Neural crest cell (in vitro differentiated cells): Measurements from ENCODE around the gene MAP2K4. TPM values are rescaled to one million over a fixed set of nuclear protein-coding genes. Genes with fewer than 3 reads are reported as not detected.
A peak's percentile ranks its signal among the peaks of the same experiment; 100 is the strongest.

Experiments used
- DNase-seq: peaks from one replicate; pipeline ENCODE4 v3.0.0; 2021; ENCODE audit warnings: low read depth, mixed read lengths, low spot score
- H3K27ac Mint-ChIP-seq: one replicate; pipeline ENCODE4 v1.8.0; 2021; ENCODE audit warnings: mild to moderate bottlenecking, mixed read lengths; ENCODE audit not compliant: unreplicated experiment
- H3K27me3 Mint-ChIP-seq: 2 replicates; pipeline ENCODE4 v1.8.0; 2021; ENCODE audit warnings: low read depth, mild to moderate bottlenecking, mixed read lengths
- H3K36me3 Mint-ChIP-seq: 2 replicates; pipeline ENCODE4 v1.8.0; 2021; ENCODE audit warnings: low read depth, mild to moderate bottlenecking, mixed read lengths
- H3K4me1 Mint-ChIP-seq: 2 replicates; pipeline ENCODE4 v1.8.0; 2021; ENCODE audit warnings: mixed read lengths
- H3K4me3 Mint-ChIP-seq: one replicate; pipeline ENCODE4 v1.8.0; 2021; ENCODE audit warnings: mild to moderate bottlenecking, mixed read lengths
- H3K9me3 Mint-ChIP-seq: 2 replicates; pipeline ENCODE4 v1.8.0; 2021; ENCODE audit warnings: mixed read lengths
- CTCF ChIP-seq: fragments of 200-600 bp; sonication (generic); conservative IDR thresholded peaks from 2 replicates; pipeline ENCODE4 v1.5.0; 2021; ENCODE audit warnings: antibody characterized with exemption, mild to moderate bottlenecking
- total RNA-seq: library from RNA; stranded (reverse); gene quantifications from 2 replicates; pipeline ENCODE4 v1.2.1, GENCODE V29; 2021

Gene MAP2K4
- total RNA-seq, 1 donor from 2014 or later, result 47.5 TPM

DNA sequence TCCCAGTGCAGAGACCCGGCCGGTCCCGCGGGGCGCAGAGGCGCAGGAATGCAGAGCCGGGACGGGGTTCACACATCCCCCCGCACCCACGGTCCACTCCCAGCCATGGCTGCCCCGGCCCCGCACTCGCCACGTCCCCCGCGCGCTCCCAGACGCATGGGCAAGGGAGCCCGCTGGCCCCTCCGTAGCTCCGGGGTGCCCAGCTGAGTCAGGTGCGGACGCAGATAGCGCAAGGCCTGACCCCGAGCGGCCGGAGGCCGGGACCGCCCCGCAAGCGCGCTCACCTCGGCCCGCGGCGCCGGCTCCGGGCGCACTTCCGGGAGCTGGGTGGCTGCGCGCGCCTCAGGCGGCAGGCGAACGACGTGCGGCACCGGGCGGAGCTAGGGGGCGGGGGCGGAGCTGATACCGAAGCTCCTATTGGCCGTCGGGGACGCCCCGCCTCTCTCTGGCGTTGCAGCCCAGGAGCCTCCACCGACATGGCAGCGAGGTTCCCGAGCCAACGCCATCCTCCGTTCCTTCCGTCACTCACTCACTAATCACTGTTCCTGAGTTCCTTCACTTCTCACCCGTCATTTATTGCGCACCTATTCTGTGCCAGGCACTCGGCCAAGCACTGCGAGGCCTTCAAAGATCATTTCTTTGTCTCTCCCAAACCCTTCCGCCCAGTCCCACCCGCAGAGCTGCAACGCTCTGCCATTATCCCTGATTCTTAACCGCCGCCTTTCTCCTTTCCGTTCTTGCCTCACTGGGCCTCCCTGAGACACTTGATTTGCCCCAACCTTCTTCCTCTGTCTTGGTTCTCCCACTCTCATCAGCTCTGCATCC, 23.3 kb upstream of the MAP2K4 start, which contains the start of gene ZNF18:
Gene ZNF18 (minus strand): TSS at position 329 of the 825 bp plus-strand sequence. CDS start 4,646 bp downstream, outside the sequence.
- Mint-ChIP-seq H3K4me3 (peak within 1 kb of the TSS; percentile 94), H3K27me3 (no peaks in the 10 kb centered on the region), H3K36me3 (peaks cover 5% of the 10 kb centered on the region), H3K9me3 (no peaks in the 10 kb centered on the region), H3K27ac (peak within 1 kb of the TSS; percentile 98), H3K4me1 (peaks cover 5% of the 10 kb centered on the region)
- DNase-seq, result peak; percentile 86
- TF ChIP-seq CTCF, result no peak

DNA sequence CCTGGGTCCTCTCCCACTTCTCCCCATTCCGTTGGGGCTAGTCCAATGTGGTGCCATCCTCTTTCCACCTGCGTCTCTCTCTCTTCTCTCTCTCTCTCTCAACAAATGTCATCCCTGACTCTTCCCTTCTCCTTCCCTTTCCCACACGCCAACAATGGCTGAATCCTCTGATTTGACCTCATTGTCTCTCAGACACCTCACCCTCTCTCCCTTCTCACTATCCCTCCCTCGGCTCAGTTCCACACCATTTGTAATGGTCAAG, 22.8 kb upstream of the MAP2K4 start:
- peak overlapping the region; percentile 98 for H3K27ac Mint-ChIP-seq
- DNase-seq, result no peak
- TF ChIP-seq CTCF, result no peak
- peaks cover 5% of the 10 kb centered on the region for H3K4me1 Mint-ChIP-seq
- peak overlapping the region; percentile 90 for H3K4me3 Mint-ChIP-seq
- peaks cover 2% of the 10 kb centered on the region for H3K36me3 Mint-ChIP-seq
- no peaks in the 10 kb centered on the region for H3K27me3 Mint-ChIP-seq
- H3K9me3 Mint-ChIP-seq, result no peaks in the 10 kb centered on the region

DNA sequence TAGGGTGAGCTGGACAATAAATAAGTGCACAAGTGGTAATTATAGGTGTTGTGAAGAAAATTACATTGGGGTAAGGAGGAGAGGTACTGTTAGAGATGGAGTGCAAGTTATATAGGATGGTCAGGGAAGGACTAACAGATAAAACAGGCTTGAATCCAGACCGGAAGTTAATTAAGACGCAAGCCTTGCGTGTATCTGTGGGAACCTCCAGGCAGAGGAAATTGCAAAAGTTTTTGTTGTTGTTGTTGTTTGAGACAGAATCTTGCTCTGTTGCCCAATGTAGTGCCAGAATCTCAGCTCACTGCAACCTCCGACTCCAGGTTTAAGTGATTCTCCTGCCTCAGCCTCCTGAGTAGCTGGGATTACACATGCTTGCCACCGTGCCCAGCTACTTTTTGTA, 21.0 kb upstream of the MAP2K4 start:
- TF ChIP-seq CTCF, result no peak
- Mint-ChIP-seq H3K4me3 (peak overlapping the region; percentile 7), H3K27me3 (no peaks in the 10 kb centered on the region)

GRCh38 chr17:12007466-12007865, 13.2 kb upstream of the MAP2K4 start:
- DNase-seq, result no peak
- Mint-ChIP-seq H3K4me1 (no peaks in the 10 kb centered on the region), H3K36me3 (no peaks in the 10 kb centered on the region), H3K27me3 (peaks cover 2% of the 10 kb centered on the region), H3K27ac (no peak overlapping the region), H3K9me3 (peaks cover 2% of the 10 kb centered on the region), H3K4me3 (no peak overlapping the region)
- TF ChIP-seq CTCF, result no peak

More for the DNA sequence above, 21.0 kb upstream of the MAP2K4 start:
- no peaks in the 10 kb centered on the region for H3K36me3 Mint-ChIP-seq
- no peaks in the 10 kb centered on the region for H3K9me3 Mint-ChIP-seq
- no peak for DNase-seq
- no peak overlapping the region for H3K27ac Mint-ChIP-seq
- H3K4me1 Mint-ChIP-seq, result peaks cover 5% of the 10 kb centered on the region

GRCh38 chr17:12021623-12022140, 1.0 kb downstream of the MAP2K4 start:
- no peak for DNase-seq
- Mint-ChIP-seq H3K36me3 (no peaks in the 10 kb centered on the region), H3K4me3 (peak overlapping the region; percentile 89), H3K27ac (no peak overlapping the region), H3K9me3 (no peaks in the 10 kb centered on the region), H3K4me1 (peaks cover 25% of the 10 kb centered on the region), H3K27me3 (peaks cover 13% of the 10 kb centered on the region)
- no peak for TF ChIP-seq CTCF
